IPS-NIHi7 (cell line): Measurements from ENCODE around the gene SRC.

Experiments
- DNase-seq: peaks from one replicate; pipeline ENCODE4 v3.0.0; 2012; ENCODE audit warnings: mixed read lengths; ENCODE audit errors: extremely low spot score

Gene SRC

DNA sequence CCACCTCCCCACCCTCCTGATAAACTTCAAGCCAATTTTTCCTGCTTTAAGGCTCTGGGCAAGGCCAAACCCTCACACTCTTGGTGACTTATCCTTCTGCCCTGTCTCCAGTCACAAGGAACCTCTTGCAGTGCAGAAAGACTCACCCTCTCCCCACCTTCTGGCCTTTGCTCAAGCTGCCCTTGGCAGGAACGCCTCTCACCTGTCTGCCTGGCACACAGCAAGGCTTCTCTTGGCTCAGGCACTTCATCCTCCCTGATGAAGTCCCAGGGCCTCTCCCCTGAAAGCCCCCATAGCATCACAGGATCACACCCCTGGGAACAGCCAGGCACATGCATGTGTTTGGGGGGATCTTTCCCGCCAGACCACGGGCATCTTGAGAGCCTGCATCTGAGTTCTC lies 106.3 kb downstream of the SRC start:
- DNase-seq = no peak

DNA sequence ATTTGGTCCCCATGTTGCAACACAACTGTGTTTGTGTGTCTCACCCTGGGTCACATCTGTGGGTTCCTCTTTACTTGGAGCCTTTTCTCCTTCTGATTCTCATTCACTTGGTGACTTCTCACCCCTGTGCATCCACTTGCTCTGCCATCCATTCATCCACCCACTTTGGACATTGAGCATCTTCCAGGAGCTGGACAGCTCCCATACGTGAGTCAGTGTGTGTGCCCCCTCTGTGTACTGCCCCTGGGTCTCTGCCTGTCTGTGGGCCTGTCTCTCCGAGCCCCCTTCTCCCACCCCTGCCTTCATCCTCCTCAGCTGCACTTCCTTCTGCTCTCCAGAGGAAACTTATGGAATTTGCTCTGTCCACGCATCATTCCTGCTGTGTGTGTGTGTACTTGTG lies 107.3 kb downstream of the SRC start:
- no peak for DNase-seq

DNA sequence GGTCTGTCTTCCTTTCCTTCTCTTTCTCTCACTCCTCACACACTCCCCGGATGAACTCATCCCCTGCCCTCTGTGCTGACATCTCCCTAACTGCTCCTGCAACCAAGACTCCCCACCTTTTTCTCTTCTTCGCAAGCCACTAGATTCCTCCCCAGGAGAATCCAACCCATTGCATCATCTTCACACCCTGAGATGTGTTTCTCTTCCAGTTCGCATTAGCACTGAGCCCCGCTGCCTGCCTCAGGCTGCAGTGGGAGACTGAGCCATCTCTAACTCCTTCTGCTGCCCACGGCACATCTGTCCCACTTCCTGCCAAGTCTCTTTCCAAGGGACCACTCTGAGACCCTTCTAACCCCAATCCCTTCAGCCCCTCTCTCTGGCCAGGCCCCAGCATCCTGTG lies 107.9 kb downstream of the SRC start:
- DNase-seq = no peak

DNA sequence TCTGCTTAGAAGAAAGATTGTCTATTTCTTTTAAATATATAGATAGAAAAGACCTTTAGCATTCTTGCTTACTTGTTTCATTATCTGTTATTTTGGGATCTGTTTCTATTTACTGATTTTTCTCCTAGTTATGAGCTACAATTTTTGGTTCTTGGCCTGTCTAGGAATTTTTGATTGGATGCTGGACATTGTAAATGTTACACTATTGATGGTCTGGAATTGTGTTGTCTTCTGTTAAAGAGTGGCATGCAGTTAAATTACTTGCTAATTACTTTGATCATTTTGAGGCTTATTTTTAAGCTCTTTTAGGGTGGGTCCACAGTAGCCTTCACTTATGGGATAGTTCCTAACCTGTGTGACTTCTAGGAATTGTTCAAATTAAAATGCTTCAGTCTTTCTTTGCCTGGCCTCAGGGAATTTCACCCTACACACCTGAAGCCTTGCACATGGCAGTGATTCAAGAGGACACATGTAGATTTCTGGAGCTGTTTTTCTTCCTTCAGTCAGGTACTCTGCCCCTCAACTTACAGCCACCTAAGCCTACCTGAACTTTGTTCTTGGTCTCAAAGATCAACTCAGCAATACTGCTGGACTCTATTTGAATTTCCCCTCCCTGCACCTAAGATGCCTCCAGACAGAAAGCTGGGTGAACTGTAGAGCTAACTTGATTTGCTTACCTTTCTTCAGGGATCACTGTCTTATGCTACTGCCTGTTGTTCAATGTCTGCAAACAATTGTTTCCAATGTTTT lies 108.9 kb downstream of the SRC start:
- no peak for DNase-seq
